CD4-positive, alpha-beta T cell (primary cell): ENCODE measurements around the gene STAB1. TPM values are rescaled to one million over a fixed set of nuclear protein-coding genes. Genes with fewer than 3 reads are reported as not detected.

ENCODE experiments used
- ATAC-seq: fragments of 200-7000 bp; cut with Tn5 transposase; one replicate; pipeline ENCODE4 v1.10.0; 2022; ENCODE audit warnings: mild to moderate bottlenecking; ENCODE audit not compliant: poor library complexity
- CTCF ChIA-PET: fragments of 350-600 bp; sonication (Branson Sonifier 250); formaldehyde crosslinking; loops from one replicate; lab custom pipeline; 2021; ENCODE audit warnings: antibody characterized with exemption, inconsistent platforms; lab: Charles Lee
- POLR2A ChIA-PET: fragments of 350-600 bp; sonication (Branson Sonifier 250); formaldehyde crosslinking; loops from one replicate; lab custom pipeline; 2021; ENCODE audit warnings: antibody characterized with exemption, inconsistent platforms; lab: Charles Lee
- DNase-seq, 14 experiments: peaks; one replicate each; pipeline ENCODE4 v3.0.0-alpha.2; 2013 to 2020; ENCODE audit warnings: mixed read lengths in 2 of 14
- H3K27ac ChIP-seq, 2 donors: one replicate each; pipeline versions ENCODE4 v1.5.1 to v1.7.0; 2013; ENCODE audit warnings: low read length in 2 of 2, low read depth in 1 of 2, mild to moderate bottlenecking in 1 of 2
- H3K27me3 ChIP-seq, 2 experiments: 1 replicate in 1 of 2; 2 replicates in 1 of 2; pipeline versions ENCODE4 v1.6.1 to v1.7.0; 2013; ENCODE audit warnings: low read length in 2 of 2, control low read depth in 1 of 2, mild to moderate bottlenecking in 1 of 2, moderate library complexity in 1 of 2; ENCODE audit not compliant: insufficient read depth in 2 of 2, control insufficient read depth in 1 of 2
- H3K36me3 ChIP-seq: one replicate; pipeline ENCODE4 v1.6.1; 2013; ENCODE audit warnings: low read length, control low read depth; ENCODE audit not compliant: insufficient read depth
- H3K4me1 ChIP-seq: one replicate; pipeline ENCODE4 v1.6.1; 2013; ENCODE audit warnings: low read length, control low read depth; ENCODE audit not compliant: insufficient read depth
- H3K4me3 ChIP-seq: one replicate; pipeline ENCODE4 v1.5.1; 2013; ENCODE audit warnings: mild to moderate bottlenecking, low read length, moderate library complexity
- H3K9me3 ChIP-seq, 2 experiments: 1 replicate in 1 of 2; 2 replicates in 1 of 2; pipeline versions ENCODE4 v1.6.1 to v1.7.0; 2013; ENCODE audit warnings: low read length in 2 of 2, mild to moderate bottlenecking in 2 of 2, control low read depth in 1 of 2, moderate library complexity in 1 of 2; ENCODE audit not compliant: control insufficient read depth in 1 of 2, insufficient read depth in 1 of 2
- H3K27ac Mint-ChIP-seq: one replicate; pipeline ENCODE4 v1.8.0; 2020; ENCODE audit warnings: mixed read lengths
- H3K27me3 Mint-ChIP-seq: one replicate; pipeline ENCODE4 v1.8.0; 2021; ENCODE audit warnings: mixed read lengths
- H3K36me3 Mint-ChIP-seq: one replicate; pipeline ENCODE4 v1.8.0; 2021; ENCODE audit warnings: low read depth, mixed read lengths
- H3K4me1 Mint-ChIP-seq: one replicate; pipeline ENCODE4 v1.8.0; 2021; ENCODE audit warnings: low read depth, mixed read lengths
- H3K4me3 Mint-ChIP-seq: one replicate; pipeline ENCODE4 v1.8.0; 2020; ENCODE audit warnings: mild to moderate bottlenecking, mixed read lengths
- H3K9me3 Mint-ChIP-seq: one replicate; pipeline ENCODE4 v1.8.0; 2020; ENCODE audit warnings: mixed read lengths
- intact Hi-C, 2 experiments: fragments of 100-400 bp; cut with DNase I in 1 of 2; cut with micrococcal nuclease in 1 of 2; formaldehyde crosslinking; loops; one replicate each; pipeline versions ENCODE4 v1.15.1 to v1.9.0; 2023 to 2025; cut with DNase I, micrococcal nuclease
- total RNA-seq, 174 experiments: library from RNA in 2 of 174; stranded (reverse) in 2 of 174; gene quantifications; one replicate each; pipeline ENCODE4 v1.2.3 and lab custom pipeline; 2021 to 2026
- TF ChIP-seq, protein P1 (sequence below): fragments of 200-600 bp; IDR thresholded peaks from one replicate; pipeline ENCODE4 v1.8.0; 2022; ENCODE audit warnings: antibody characterized with exemption, mild to moderate bottlenecking

The STAB1 gene
- total RNA-seq, 2 experiments from 2014 or later, result 1.5 to 2.5 TPM

- TF ChIP-seq, protein P1, sequence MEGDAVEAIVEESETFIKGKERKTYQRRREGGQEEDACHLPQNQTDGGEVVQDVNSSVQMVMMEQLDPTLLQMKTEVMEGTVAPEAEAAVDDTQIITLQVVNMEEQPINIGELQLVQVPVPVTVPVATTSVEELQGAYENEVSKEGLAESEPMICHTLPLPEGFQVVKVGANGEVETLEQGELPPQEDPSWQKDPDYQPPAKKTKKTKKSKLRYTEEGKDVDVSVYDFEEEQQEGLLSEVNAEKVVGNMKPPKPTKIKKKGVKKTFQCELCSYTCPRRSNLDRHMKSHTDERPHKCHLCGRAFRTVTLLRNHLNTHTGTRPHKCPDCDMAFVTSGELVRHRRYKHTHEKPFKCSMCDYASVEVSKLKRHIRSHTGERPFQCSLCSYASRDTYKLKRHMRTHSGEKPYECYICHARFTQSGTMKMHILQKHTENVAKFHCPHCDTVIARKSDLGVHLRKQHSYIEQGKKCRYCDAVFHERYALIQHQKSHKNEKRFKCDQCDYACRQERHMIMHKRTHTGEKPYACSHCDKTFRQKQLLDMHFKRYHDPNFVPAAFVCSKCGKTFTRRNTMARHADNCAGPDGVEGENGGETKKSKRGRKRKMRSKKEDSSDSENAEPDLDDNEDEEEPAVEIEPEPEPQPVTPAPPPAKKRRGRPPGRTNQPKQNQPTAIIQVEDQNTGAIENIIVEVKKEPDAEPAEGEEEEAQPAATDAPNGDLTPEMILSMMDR, result no peak
- H3K27me3 Mint-ChIP-seq, result no peaks in the 10 kb centered on the region
- DNase-seq, result no peak
- POLR2A ChIA-PET, result interaction anchor here (0.5 to 1.2 kb wide), 2 partner anchors 9 to 188 kb away, joined by 3 to 4 read pairs; partner anchors contain the start of gene UQCC5
- H3K4me1 Mint-ChIP-seq, result no peaks in the 10 kb centered on the region
- no peak overlapping the region for H3K4me3 Mint-ChIP-seq
- H3K4me3 ChIP-seq, result no peak overlapping the region
- H3K36me3 Mint-ChIP-seq, result no peaks in the 10 kb centered on the region
- no peaks in the 10 kb centered on the region for H3K9me3 ChIP-seq
- no peak overlapping the region for H3K27ac ChIP-seq
- no peaks in the 10 kb centered on the region for H3K27me3 ChIP-seq
- H3K36me3 ChIP-seq, result no peaks in the 10 kb centered on the region
- ATAC-seq, result no peak
- H3K4me1 ChIP-seq, result peaks cover 4% of the 10 kb centered on the region
- intact Hi-C loops, result no loop called here
- no peak overlapping the region for H3K27ac Mint-ChIP-seq
- CTCF ChIA-PET, result no interaction called here
- no peaks in the 10 kb centered on the region for H3K9me3 Mint-ChIP-seq
Observed at GRCh38 chr3:52527039-52527731, 32.0 kb downstream of the STAB1 start.

DNA sequence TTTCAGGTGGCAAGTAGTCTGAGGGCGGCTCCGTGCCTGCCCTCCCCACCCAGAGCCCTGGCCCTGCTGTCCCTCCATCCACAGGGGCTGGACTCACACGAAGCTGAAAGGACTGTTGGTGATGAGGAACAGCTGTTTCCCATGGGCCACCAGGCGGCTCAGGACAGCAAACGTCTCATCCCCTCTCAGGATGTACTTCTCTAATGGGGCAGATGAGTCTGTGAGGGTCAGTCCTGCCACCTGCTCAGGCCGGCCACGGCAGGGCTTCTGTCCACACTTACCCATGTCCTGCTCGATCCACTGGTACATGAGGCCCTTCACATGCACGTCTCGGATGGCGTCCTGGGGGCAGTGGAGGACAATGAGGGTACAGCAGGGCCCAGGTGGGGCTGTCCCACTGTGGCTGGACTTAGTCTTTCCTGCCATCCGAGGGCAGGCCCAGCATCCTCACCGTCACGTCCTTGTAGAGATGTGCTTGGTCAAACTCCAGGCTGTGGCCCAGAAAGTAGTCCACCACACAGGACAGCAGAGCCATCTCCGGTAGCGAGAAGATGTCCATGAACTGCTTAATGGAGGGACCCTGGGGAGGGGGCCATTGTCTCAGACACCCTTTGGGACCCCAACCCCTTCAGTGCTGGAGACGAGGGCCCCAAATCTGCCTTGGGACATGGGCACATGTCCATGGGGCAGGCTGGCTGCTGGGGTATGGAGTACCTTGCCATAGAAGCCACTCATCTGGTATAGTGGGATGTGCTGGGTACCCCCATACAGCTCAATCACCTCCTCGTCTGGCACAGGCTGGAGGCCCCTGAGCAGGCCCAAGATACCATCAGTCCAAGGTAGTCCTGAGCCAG lies 32.8 kb downstream of the STAB1 start:
- Mint-ChIP-seq H3K4me3 (no peak overlapping the region), H3K4me1 (no peaks in the 10 kb centered on the region), H3K27me3 (no peaks in the 10 kb centered on the region), H3K36me3 (no peaks in the 10 kb centered on the region), H3K27ac (no peak overlapping the region), H3K9me3 (no peaks in the 10 kb centered on the region)
- Histone ChIP-seq H3K4me1 (peaks cover 12% of the 10 kb centered on the region), H3K27ac (no peak overlapping the region), H3K27me3 (peaks cover 0 to 3% of the 10 kb centered on the region in 2 experiments), H3K36me3 (no peaks in the 10 kb centered on the region), H3K9me3 (no peaks in the 10 kb centered on the region), H3K4me3 (no peak overlapping the region)
- ChIA-PET POLR2A (interaction anchor here (0.5 kb wide), 1 partner anchor 189 kb away, joined by 3 read pairs; no protein-coding TSS in a partner anchor), CTCF (no interaction called here)
- ATAC-seq, result no peak
- TF ChIP-seq, protein P1, result no peak
- intact Hi-C loops, result no loop called here
- DNase-seq, result no peak

GRCh38 chr3:52528586-52529375 lies 33.6 kb downstream of the STAB1 start:
- Mint-ChIP-seq H3K4me3 (no peak overlapping the region), H3K36me3 (no peaks in the 10 kb centered on the region), H3K27ac (no peak overlapping the region), H3K9me3 (no peaks in the 10 kb centered on the region), H3K4me1 (no peaks in the 10 kb centered on the region), H3K27me3 (no peaks in the 10 kb centered on the region)
- peaks cover 15% of the 10 kb centered on the region for H3K4me1 ChIP-seq
- ChIA-PET POLR2A (no interaction called here), CTCF (no interaction called here)
- no peaks in the 10 kb centered on the region for H3K36me3 ChIP-seq
- intact Hi-C loops, result no loop called here
- no peaks in the 10 kb centered on the region for H3K9me3 ChIP-seq
- H3K27me3 ChIP-seq, result peaks cover 0 to 3% of the 10 kb centered on the region in 2 experiments
- H3K27ac ChIP-seq, result no peak overlapping the region
- no peak overlapping the region for H3K4me3 ChIP-seq
- TF ChIP-seq, protein P1, result no peak
- DNase-seq (no peak), ATAC-seq (no peak)
